K562 (cell line): ENCODE results near the gene CHST2. TPM values are rescaled to one million over a fixed set of nuclear protein-coding genes. Genes with fewer than 3 reads are reported as not detected.
A peak's percentile ranks its signal among the peaks of the same experiment; 100 is the strongest.

Source experiments
- BCL6 ChIP-seq: fragments of 250-450 bp; sonication (Bioruptor Pico); IDR thresholded peaks from 2 replicates; pipeline ENCODE4 v1.4.0; 2020
- CC2D1A ChIP-seq: fragments of 450-650 bp; IDR thresholded peaks from 2 replicates; pipeline ENCODE4 v1.6.1; 2017; ENCODE audit warnings: mild to moderate bottlenecking
- DIDO1 ChIP-seq: fragments of 450-650 bp; IDR thresholded peaks from 2 replicates; pipeline ENCODE4 v1.6.1; 2016; ENCODE audit warnings: low read depth, missing biosample characterization, missing genetic modification characterization
- HDAC8 ChIP-seq: fragments of 450-650 bp; IDR thresholded peaks from 2 replicates; pipeline ENCODE4 v1.6.1; 2016; ENCODE audit warnings: mild to moderate bottlenecking, missing genetic modification characterization, moderate library complexity, missing compliant biosample characterization
- JUN ChIP-seq, 2 experiments: sonication (generic) in 1 of 2; formaldehyde crosslinking in 1 of 2; IDR thresholded peaks; 2 replicates each; pipeline versions ENCODE4 v1.6.1 to v1.8.0; 2012 to 2022; ENCODE audit warnings: borderline replicate concordance in 2 of 2, mild to moderate bottlenecking in 2 of 2, improper control_type of control experiment in 1 of 2, low read depth in 1 of 2, low read length in 1 of 2, missing genetic modification reagents in 1 of 2
- NCOA2 ChIP-seq, 2 experiments: fragments of 450-650 bp; IDR thresholded peaks; 2 replicates each; pipeline ENCODE4 v1.6.1; 2018; ENCODE audit warnings: mild to moderate bottlenecking in 2 of 2, moderate library complexity in 1 of 2; ENCODE audit not compliant: partially characterized antibody in 2 of 2
- NFRKB ChIP-seq: fragments of 450-650 bp; IDR thresholded peaks from 2 replicates; pipeline ENCODE4 v1.6.1; 2016; ENCODE audit warnings: low read depth
- NFXL1 ChIP-seq: fragments of 450-650 bp; formaldehyde crosslinking; IDR thresholded peaks from 2 replicates; pipeline ENCODE4 v1.4.0; 2021; ENCODE audit warnings: mild to moderate bottlenecking
- NR2F6 ChIP-seq: fragments of 450-650 bp; formaldehyde crosslinking; IDR thresholded peaks from 2 replicates; pipeline ENCODE4 v1.4.0; 2020; ENCODE audit warnings: mild to moderate bottlenecking
- PCBP1 ChIP-seq: fragments of 200-400 bp; formaldehyde crosslinking; IDR thresholded peaks from 2 replicates; pipeline ENCODE4 v1.6.1; 2018; ENCODE audit warnings: mild to moderate bottlenecking, low read depth, low read length; ENCODE audit not compliant: poor library complexity, severe bottlenecking
- PHF20 ChIP-seq: fragments of 450-650 bp; IDR thresholded peaks from 2 replicates; pipeline ENCODE4 v1.6.1; 2018; ENCODE audit not compliant: partially characterized antibody
- PTBP1 ChIP-seq: fragments of 200-400 bp; formaldehyde crosslinking; IDR thresholded peaks from 2 replicates; pipeline ENCODE4 v1.6.1; 2017; ENCODE audit warnings: low read depth, low read length
- RBM25 ChIP-seq: fragments of 200-400 bp; formaldehyde crosslinking; IDR thresholded peaks from 2 replicates; pipeline ENCODE4 v1.6.1; 2018; ENCODE audit warnings: low read length, low read depth, moderate library complexity; ENCODE audit not compliant: severe bottlenecking
- RCOR1 ChIP-seq, 2 experiments: IDR thresholded peaks; 2 replicates each; pipeline ENCODE4 v1.6.1; 2012; ENCODE audit warnings: low read depth in 2 of 2, low read length in 2 of 2, borderline replicate concordance in 1 of 2, improper control_type of control experiment in 1 of 2
- SMAD4 ChIP-seq: fragments of 250-450 bp; sonication (Bioruptor Pico); conservative IDR thresholded peaks from 2 replicates; pipeline ENCODE4 v1.8.0; 2021; ENCODE audit warnings: inconsistent platforms, mild to moderate bottlenecking, moderate library complexity
- STAT5A ChIP-seq: IDR thresholded peaks from 2 replicates; pipeline ENCODE4 v1.6.1; 2012; ENCODE audit warnings: low read length, inconsistent platforms, borderline replicate concordance
- TAL1 ChIP-seq: fragments of 450-650 bp; IDR thresholded peaks from 2 replicates; pipeline ENCODE4 v1.6.1; 2016; ENCODE audit warnings: mild to moderate bottlenecking
- TRIM24 ChIP-seq, 2 experiments: fragments of 450-650 bp; IDR thresholded peaks; 2 replicates each; pipeline ENCODE4 v1.6.1; 2016
- ZNF586 ChIP-seq: fragments of 450-650 bp; formaldehyde crosslinking; conservative IDR thresholded peaks from 2 replicates; pipeline ENCODE4 v1.4.0; 2020; ENCODE audit warnings: mild to moderate bottlenecking, moderate library complexity
- ZNF589 ChIP-seq: fragments of 200-800 bp; sonication (Bioruptor generic); IDR thresholded peaks from 2 replicates; pipeline ENCODE4 v1.6.1; 2016; ENCODE audit warnings: low read depth, missing genetic modification characterization, missing compliant biosample characterization
- ZNF696 ChIP-seq: fragments of 250-450 bp; sonication (Bioruptor Pico); conservative IDR thresholded peaks from 2 replicates; pipeline ENCODE4 v1.4.0; 2020; ENCODE audit warnings: mild to moderate bottlenecking, moderate library complexity
- ZNF717 ChIP-seq: fragments of 250-450 bp; sonication (Bioruptor Pico); IDR thresholded peaks from 2 replicates; pipeline ENCODE4 v1.5.0; 2021
- polyA plus RNA-seq, 8 experiments: library from polyadenylated mRNA; depleted of rRNA in 4 of 8; stranded (reverse) in 5 of 8; unstranded in 3 of 8; fragments of >200 nt; fragmentation: Nextera tagmentation in 2 of 8; fragmentation: Illumina TruSeq in 1 of 8; extraction: Ambion mirVana in 2 of 8; extraction: Trizol in 1 of 8; gene quantifications; 2 replicates each; pipeline versions ENCODE4 v1.2.1 to v1.2.3, GENCODE V29; 2011 to 2014; ENCODE audit warnings: inconsistent platforms in 1 of 8, missing spikeins in 1 of 8
- total RNA-seq, 7 experiments: library from RNA; depleted of rRNA in 6 of 7; stranded (reverse); fragments of >200 nt in 6 of 7; fragmentation: Illumina TruSeq in 2 of 7; extraction: Trizol in 2 of 7; gene quantifications; 2 replicates each; pipeline versions ENCODE4 v1.2.1 to v1.2.3, GENCODE V29; 2011 to 2021; ENCODE audit warnings: low replicate concordance in 1 of 7
- TF ChIP-seq, protein P1 (sequence below): fragments of 450-650 bp; IDR thresholded peaks from 2 replicates; pipeline ENCODE4 v1.6.1; 2016; ENCODE audit warnings: borderline replicate concordance
- TF ChIP-seq, protein P2 (sequence below): fragments of 450-650 bp; conservative IDR thresholded peaks from 2 replicates; pipeline ENCODE4 v1.6.1; 2016; ENCODE audit warnings: missing genetic modification characterization, low read depth, mild to moderate bottlenecking, control low read depth, missing compliant biosample characterization
- TF ChIP-seq, protein P3 (sequence below): fragments of 450-650 bp; IDR thresholded peaks from 2 replicates; pipeline ENCODE4 v1.6.1; 2016; ENCODE audit warnings: mild to moderate bottlenecking

Gene CHST2
- total and polyA plus RNA-seq, 9 of the 15 experiments (the other 6 are each of a cell fraction or from before 2014, with no cell fraction given), result 3.4 to 60.3 (median 13.9) TPM

DNA sequence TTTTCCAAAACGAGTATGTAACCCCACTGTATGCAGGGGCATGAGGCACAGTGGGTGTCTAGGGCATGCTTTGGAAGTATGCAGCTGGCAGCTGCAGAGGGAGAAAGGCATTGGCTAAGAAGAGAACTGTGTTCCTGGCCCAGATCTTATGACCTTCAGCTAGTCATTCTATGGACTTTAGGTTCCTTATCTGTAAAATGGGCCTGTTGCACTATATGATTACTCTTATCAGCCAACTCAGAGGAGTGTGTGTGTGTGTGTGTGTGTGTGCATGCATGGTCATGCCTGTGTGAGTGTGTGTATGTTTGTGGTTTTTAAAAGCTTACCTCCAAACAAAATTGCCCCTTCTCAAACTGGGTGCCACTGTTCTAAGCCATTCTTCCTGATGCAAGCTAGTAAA, 27.4 kb upstream of the CHST2 start (continued):
- TF ChIP-seq TRIM24 (IDR thresholded peaks at IDR 0.05) (peak; percentile 70 to 80; a peak in 3 of 4 replicates), NFRKB (no peak), NFXL1 (no peak), ZNF717 (no peak), PHF20 (peak; percentile 69), RCOR1 (IDR thresholded peaks at IDR 0.05; ENCODE audit: borderline replicate concordance in 1 of 2, low read depth in 2 of 2, low read length in 2 of 2) (peak; percentile 15 to 72; a peak in 2 of 4 replicates), RBM25 (peak; percentile 95), PCBP1 (no peak), DIDO1 (tag) (0 out of 2 replicates have a peak, but pooled peaks have one; percentile 23), SMAD4 (CRISPR knock-in tag) (0 out of 2 replicates have a peak, but pooled peaks have one; percentile 35), HDAC8 (tag) (no peak), TAL1 (peak; percentile 67), ZNF586 (no peak), BCL6 (no peak), PTBP1 (0 out of 2 replicates have a peak, but pooled peaks have one; percentile 52), ZNF589 (CRISPR knock-in tag) (no peak), JUN (IDR thresholded peaks at IDR 0.05; ENCODE audit: borderline replicate concordance, low read depth, low read length) (no peak), JUN (CRISPR knock-in tag; IDR thresholded peaks at IDR 0.05; ENCODE audit: borderline replicate concordance) (no peak), CC2D1A (peak; percentile 52; the same call in 1 of the 2 replicates), STAT5A (0 out of 2 replicates have a peak, but pooled peaks have one; percentile 12), NR2F6 (no peak), NCOA2 (IDR thresholded peaks at IDR 0.05; ENCODE audit: partially characterized antibody in 2 of 2) (no peak), ZNF696 (CRISPR knock-in tag) (no peak)
- TF ChIP-seq, protein P1, sequence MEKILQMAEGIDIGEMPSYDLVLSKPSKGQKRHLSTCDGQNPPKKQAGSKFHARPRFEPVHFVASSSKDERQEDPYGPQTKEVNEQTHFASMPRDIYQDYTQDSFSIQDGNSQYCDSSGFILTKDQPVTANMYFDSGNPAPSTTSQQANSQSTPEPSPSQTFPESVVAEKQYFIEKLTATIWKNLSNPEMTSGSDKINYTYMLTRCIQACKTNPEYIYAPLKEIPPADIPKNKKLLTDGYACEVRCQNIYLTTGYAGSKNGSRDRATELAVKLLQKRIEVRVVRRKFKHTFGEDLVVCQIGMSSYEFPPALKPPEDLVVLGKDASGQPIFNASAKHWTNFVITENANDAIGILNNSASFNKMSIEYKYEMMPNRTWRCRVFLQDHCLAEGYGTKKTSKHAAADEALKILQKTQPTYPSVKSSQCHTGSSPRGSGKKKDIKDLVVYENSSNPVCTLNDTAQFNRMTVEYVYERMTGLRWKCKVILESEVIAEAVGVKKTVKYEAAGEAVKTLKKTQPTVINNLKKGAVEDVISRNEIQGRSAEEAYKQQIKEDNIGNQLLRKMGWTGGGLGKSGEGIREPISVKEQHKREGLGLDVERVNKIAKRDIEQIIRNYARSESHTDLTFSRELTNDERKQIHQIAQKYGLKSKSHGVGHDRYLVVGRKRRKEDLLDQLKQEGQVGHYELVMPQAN, result 0 out of 2 replicates have a peak, but pooled peaks have one; percentile 42
- TF ChIP-seq, protein P2, sequence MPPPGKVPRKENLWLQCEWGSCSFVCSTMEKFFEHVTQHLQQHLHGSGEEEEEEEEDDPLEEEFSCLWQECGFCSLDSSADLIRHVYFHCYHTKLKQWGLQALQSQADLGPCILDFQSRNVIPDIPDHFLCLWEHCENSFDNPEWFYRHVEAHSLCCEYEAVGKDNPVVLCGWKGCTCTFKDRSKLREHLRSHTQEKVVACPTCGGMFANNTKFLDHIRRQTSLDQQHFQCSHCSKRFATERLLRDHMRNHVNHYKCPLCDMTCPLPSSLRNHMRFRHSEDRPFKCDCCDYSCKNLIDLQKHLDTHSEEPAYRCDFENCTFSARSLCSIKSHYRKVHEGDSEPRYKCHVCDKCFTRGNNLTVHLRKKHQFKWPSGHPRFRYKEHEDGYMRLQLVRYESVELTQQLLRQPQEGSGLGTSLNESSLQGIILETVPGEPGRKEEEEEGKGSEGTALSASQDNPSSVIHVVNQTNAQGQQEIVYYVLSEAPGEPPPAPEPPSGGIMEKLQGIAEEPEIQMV (tag), result no peak
- TF ChIP-seq, protein P3, sequence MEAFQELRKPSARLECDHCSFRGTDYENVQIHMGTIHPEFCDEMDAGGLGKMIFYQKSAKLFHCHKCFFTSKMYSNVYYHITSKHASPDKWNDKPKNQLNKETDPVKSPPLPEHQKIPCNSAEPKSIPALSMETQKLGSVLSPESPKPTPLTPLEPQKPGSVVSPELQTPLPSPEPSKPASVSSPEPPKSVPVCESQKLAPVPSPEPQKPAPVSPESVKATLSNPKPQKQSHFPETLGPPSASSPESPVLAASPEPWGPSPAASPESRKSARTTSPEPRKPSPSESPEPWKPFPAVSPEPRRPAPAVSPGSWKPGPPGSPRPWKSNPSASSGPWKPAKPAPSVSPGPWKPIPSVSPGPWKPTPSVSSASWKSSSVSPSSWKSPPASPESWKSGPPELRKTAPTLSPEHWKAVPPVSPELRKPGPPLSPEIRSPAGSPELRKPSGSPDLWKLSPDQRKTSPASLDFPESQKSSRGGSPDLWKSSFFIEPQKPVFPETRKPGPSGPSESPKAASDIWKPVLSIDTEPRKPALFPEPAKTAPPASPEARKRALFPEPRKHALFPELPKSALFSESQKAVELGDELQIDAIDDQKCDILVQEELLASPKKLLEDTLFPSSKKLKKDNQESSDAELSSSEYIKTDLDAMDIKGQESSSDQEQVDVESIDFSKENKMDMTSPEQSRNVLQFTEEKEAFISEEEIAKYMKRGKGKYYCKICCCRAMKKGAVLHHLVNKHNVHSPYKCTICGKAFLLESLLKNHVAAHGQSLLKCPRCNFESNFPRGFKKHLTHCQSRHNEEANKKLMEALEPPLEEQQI, result 0 out of 2 replicates have a peak, but pooled peaks have one; percentile 14
